ENCODE data around the gene TMEM176B.
"Not testable (repeated sequence)": the region's sequence is repeated elsewhere in the genome, so short reads cannot be mapped to it uniquely, and the experiment has no call there.

TMEM176B gene

DNA sequence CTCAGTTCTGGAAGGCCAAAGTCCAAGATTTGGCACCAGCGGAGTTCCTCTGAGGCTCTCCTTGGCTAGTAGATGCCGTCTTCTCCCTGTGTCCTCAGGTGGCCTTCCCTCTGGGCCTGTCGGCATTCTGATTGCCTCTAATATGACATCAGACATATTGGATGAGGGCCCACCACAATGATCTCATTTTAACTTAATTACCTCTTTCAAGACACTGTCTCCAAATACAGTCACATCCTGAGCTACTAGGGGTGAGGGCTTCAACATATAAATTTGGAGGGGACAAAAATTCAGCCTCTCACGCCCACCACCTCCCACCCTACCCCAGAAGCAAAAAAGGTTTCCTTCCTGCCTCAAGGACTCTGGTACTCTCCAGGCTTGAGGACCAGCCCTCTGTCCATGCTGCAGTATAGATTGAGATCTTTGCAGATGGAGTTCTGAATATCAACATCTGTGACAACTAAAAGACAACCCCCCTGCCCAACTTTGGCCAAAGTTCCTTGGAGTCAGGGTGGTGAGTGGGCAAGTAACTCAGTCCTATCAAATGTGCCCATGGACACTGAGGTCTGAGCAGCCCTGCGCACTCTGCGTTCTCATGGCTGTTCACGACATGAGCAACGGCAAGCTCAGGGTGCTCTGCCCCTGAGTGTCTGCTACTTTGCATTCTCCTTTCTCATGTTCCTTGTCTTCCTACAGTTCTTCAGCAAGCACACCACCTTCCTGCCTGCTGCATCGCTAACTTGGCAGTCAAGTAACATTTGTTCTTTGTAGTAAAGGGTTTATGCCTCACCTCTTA lies 11.5 kb downstream of the TMEM176B start:
- DNase-seq, result no peak

GRCh38 chr7:150787321-150788281 lies 12.6 kb downstream of the TMEM176B start:
- DNase-seq, result no peak

- DNase-seq, result no peak
Measured at GRCh38 chr7:150784954-150785353, 15.2 kb downstream of the TMEM176B start.

DNA sequence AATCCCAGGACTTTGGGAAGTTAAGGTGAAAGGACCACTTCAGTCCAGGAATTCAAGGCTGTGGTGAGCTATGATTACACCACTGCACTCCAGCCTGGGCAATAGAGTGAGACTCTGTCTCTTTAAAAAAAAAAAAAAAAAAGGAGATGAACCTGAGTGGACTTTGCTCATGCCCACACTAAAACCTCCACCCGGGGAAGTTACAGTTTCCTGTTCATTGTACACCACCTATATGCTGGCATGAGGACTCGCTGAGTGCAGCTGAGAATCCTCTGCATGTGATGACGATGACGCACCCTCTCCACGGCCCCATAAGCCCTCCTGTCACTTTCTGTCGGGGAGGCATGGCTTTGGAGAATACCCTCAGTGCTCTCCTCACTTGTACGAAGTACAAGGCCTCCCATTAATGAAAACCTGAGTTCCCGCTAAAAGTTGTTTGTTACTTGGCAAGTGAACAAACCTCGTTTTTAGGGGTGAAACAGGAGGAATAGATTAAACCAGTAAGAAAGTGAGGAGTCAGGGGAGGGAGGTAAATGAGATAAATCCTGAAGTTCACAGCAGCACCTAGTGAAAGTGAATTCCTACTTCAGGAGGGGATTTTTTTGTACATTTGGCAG lies 15.9 kb downstream of the TMEM176B start:
- no peak for DNase-seq

DNA sequence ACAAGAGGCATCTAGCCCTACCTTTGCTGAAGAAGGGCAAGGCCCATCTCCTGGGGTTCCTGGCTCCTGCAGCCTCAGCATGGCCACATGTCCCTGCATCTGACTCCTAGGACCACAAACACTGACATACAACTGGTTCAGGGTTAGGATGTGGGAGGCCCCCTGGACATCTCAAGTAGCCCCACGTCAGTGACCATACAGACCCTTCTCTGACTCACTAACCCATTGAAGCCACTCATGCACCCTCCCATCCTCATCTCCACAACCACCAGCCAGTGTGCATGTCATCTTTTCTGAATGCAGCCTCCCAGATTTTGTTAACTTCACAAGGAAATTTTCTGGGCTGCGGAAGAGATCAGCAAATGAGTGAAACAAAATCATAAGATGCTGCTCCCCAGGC lies 18.2 kb downstream of the TMEM176B start:
- no peak for DNase-seq

DNA sequence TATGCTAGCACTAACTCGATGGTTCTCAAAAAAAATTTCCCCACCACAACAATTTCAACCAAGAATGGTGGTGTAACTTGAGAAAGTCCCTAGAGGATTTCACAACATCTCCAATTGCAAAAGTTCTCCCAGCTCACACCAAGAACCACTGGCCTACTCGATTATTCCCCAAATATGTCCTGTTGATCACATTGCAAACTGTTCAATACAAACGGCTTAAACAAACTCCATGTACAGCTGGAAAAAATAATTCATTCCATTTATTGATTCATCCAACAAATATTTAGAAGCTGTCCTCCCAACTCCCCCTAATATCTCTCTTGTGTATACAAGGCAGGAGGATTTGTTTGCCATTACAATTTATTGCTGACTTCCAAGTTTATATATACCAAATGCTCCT lies 19.1 kb downstream of the TMEM176B start:
- no peak for DNase-seq

DNA sequence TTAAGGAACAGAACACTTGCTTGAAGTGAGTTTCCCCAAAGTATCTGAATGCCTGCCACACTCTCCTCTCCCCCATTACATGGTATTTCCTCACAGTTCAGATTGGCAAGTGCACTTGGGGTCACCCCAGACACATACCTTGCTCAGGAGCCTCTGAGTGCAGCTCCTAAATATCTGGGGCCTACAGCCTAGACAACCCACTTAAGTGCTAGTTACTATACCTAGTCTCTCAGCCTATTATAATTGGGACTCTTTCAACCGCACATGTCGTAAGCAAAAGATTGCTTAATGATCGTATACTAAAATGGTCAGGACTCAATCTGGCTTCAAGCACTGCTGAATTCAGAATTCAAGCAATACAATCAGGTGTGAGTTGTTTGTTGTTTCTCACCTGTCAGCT lies 19.9 kb downstream of the TMEM176B start:
- DNase-seq, result no peak

GRCh38 chr7:150778738-150779301 lies 21.3 kb downstream of the TMEM176B start:
- peak; percentile 45 for DNase-seq

- no peak for DNase-seq
Measured at GRCh38 chr7:150778014-150778737, 22.0 kb downstream of the TMEM176B start.

GRCh38 chr7:150774131-150774530 lies 26.0 kb downstream of the TMEM176B start:
- not testable (repeated sequence) for DNase-seq

GRCh38 chr7:150769768-150770167 lies 30.4 kb downstream of the TMEM176B start:
- no peak for DNase-seq

DNA sequence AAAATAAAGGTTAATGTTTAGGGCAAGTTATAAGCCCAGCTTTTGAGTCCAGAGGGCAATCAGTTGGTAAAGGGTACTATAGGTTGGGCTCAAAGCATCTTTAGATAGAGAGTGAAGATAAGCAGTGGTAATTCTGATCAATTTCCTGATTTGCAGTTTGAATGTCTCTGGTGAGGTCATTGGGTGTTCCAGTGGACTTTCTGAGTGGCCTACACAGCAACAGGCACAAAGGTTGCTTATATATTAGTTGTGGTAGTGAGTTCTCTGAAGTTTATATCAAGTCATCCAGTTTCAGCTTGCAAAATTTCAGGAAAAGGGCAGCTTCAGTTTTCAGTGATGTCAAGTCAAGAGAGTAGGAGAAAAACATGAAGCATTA lies 33.8 kb downstream of the TMEM176B start:
- DNase-seq, result no peak

- DNase-seq, result no peak
Measured at GRCh38 chr7:150759479-150759878, 40.7 kb downstream of the TMEM176B start.

- DNase-seq, result no peak
Measured at GRCh38 chr7:150756858-150757257, 43.3 kb downstream of the TMEM176B start.

GRCh38 chr7:150756166-150756565 lies 44.0 kb downstream of the TMEM176B start:
- DNase-seq, result no peak

GRCh38 chr7:150755473-150756099 lies 44.6 kb downstream of the TMEM176B start:
- no peak for DNase-seq

DNA sequence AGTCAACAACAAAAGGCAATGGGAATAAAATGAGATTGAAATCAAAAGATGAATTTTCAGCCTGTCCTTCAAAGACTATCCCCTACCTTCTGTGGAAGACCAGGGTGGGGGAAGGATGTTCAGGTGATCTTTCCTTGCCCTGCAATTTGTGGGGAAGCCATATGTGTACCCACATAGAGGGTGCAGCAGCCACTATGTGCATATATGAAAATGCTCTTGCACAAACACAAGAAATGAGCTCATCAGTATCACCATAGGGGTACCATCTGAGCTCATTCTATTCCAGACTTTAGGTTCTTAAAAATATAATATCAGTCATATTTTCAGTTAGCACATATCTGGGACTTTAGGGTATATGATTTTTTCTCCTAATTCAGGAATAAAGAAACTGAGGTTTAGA lies 45.2 kb downstream of the TMEM176B start:
- DNase-seq, result no peak

DNA sequence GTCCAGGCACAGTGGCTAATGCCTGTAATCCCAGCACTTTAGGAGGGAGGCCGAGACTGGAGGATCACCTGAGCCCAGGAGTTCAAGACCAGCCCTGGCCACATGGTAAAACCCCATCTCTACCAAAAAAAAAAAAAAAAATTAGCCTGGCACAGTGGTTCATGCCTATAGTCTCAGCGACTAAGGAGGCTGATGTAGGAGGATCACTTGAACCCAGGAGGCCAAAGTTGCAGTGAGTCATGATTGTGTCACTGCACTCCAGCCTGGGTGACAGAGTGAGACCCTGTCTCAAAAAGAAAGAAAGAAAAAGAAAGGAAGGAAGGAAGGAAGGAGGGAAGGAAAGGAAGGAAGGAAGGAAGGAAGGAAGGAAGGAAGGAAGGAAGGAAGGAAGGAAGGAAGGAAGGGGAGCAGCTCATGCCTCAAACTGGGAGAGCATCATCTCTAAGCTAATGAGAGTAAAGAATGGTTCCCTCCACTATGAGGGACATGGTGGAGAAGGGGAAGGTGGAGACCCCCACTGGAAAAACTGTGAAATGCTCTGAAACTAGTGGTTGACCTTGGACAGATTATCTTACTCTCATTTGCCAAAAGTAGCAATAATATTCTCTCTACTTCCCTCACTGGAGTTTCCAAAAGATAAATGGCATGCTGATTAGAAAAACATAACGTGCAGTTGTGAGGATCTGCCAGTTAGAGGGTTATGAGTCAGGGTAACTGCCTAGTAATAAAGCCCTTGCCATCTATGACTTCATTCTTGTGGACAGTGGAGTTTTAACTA lies 46.1 kb downstream of the TMEM176B start:
- no peak for DNase-seq

DNA sequence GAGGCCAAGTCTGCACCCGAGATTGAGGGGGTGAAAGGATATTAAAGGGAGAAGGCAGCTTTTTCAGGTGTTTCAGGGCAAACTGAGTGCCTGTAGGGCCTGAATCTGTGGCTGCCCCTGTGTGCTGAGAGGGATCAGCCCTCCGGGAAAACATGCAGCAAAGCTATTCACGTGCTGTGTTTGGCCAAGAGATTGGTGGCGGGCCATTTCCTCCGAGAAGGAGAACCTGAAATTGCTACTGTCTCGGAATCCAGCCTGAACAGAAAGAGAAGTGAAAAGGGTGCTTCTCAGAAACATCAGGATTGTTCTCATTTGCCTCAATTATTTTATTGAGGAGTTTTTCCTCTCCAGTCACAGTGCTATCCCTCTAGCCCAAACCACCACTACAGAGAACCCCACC lies 46.9 kb downstream of the TMEM176B start:
- DNase-seq, result no peak

GRCh38 chr7:150751702-150752101 lies 48.5 kb downstream of the TMEM176B start:
- DNase-seq, result no peak

DNA sequence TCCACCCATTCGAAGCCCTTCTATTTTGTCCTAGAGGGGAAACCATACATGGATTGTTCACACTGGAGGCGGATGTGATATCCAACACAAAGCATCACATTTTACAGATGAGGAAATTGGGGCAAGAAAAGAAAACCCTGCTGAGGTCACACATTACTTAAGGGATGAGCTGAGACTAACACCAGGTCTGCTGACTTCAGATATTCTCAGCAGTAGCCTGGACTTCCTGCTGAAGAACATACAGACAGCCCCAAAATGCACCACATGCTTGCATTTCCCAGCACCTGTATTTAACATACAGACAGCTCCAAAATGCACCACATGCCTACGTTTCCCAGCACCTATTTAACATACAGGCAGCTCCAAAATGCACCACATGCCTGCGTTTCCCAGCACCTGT lies 51.8 kb downstream of the TMEM176B start:
- DNase-seq, result no peak
